Stomach (tissue), 4 donors: ENCODE results near the gene RPL35.

Experiments used
- EP300 ChIP-seq: sonication (generic); formaldehyde crosslinking; IDR thresholded peaks from one replicate; pipeline ENCODE4 v1.6.1; 2017; ENCODE audit warnings: antibody characterized with exemption
- POLR2A ChIP-seq, 4 donors: fragments of 450-650 bp; IDR thresholded peaks; one replicate each; pipeline ENCODE4 v1.6.1; 2016; ENCODE audit warnings: antibody characterized with exemption in 4 of 4, control low read depth in 2 of 4, mild to moderate bottlenecking in 1 of 4, moderate library complexity in 1 of 4
- POLR2AphosphoS5 ChIP-seq, 3 donors: sonication (generic); formaldehyde crosslinking; IDR thresholded peaks; one replicate each; pipeline ENCODE4 v1.6.1; 2016; ENCODE audit warnings: antibody characterized with exemption in 3 of 3
- TF ChIP-seq, protein P1 (sequence below), 7 experiments: fragments of 450-650 bp in 4 of 7; fragments of 200-600 bp in 3 of 7; sonication (generic) in 3 of 7; IDR thresholded peaks; one replicate each; pipeline ENCODE4 v1.5.1; 2016 to 2019; ENCODE audit warnings: antibody characterized with exemption in 7 of 7, control low read depth in 2 of 7, mild to moderate bottlenecking in 1 of 7

- TF ChIP-seq, protein P1, sequence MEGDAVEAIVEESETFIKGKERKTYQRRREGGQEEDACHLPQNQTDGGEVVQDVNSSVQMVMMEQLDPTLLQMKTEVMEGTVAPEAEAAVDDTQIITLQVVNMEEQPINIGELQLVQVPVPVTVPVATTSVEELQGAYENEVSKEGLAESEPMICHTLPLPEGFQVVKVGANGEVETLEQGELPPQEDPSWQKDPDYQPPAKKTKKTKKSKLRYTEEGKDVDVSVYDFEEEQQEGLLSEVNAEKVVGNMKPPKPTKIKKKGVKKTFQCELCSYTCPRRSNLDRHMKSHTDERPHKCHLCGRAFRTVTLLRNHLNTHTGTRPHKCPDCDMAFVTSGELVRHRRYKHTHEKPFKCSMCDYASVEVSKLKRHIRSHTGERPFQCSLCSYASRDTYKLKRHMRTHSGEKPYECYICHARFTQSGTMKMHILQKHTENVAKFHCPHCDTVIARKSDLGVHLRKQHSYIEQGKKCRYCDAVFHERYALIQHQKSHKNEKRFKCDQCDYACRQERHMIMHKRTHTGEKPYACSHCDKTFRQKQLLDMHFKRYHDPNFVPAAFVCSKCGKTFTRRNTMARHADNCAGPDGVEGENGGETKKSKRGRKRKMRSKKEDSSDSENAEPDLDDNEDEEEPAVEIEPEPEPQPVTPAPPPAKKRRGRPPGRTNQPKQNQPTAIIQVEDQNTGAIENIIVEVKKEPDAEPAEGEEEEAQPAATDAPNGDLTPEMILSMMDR (IDR thresholded peaks at IDR 0.05) = no peak
- TF ChIP-seq POLR2A (IDR thresholded peaks at IDR 0.05) = no peak
- no peak for TF ChIP-seq EP300
- TF ChIP-seq POLR2AphosphoS5 (IDR thresholded peaks at IDR 0.05) = no peak
Measured at GRCh38 chr9:124881138-124881743, 19.5 kb upstream of the RPL35 start.
